Measurements from ENCODE around the gene ZNF281. TPM values are rescaled to one million over a fixed set of nuclear protein-coding genes. Genes with fewer than 3 reads are reported as not detected.
"Not testable (repeated sequence)": the region's sequence is repeated elsewhere in the genome, so short reads cannot be mapped to it uniquely, and the experiment has no call there.

Gene ZNF281
- total RNA-seq, 1 donor from 2014 or later = 16.2 TPM

DNA sequence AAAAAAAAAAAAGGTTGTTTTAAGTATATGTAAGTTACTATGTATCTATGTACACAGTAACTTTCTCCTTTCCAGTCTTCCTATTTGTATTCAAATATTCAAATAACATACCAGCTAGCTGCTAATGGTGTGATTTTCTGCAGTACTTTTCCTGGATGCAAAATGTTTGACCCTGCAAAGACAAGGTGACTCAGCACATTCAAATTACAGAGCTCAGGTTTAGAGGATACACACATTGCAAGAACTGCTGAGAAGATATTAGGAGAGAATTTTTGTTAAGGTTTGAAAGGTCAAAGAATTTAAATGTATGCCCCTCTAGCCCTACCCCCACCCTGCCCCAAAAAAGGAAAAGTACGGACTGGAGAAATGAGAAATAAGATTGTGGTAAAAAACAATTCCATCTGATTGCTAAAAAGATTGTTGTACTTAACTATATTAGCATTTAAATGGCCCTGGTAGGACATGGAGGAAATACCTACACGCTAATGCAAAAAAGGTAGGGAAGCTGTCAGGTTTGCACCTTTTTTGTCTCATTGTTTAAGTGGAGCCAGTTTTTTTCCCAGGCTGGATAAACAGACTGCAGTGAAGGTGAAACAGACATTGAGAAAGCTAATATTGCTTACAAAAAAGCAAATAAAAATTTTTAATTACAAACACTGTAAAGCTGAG lies 45.6 kb downstream of the ZNF281 start:
- peak; percentile 16 to 35 for DNase-seq (ENCODE audit: low read depth in 2 of 2)

DNA sequence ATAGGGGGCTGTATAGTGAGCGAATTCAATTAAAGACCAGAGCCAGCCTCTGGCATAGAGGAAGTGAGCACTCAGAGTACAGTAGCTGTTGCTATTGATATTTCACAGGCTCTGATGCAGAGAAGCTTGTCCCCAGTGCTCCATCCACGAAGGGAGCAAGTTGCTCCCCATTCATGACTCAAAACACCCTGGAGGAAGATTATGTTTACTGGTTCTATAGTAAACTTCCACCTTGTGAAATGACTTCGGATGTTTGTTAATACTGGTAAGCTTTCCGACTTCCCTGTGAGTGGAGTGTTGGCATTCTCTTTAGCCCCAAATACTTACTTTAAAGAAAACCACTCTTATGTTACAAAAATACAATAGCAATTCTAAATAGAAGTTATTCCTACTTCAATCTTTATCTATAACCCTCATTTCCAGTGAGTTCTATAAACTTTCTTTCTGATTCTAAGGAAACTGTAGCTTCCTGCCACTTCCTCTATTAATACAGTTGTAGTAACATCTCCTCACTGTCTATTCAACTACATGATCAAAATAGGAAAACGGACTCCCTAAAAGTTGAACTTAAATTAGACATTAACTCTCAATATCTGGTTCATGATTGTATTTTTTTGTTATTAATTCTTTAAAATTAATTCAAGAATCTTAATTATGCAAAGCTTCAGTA lies 46.4 kb downstream of the ZNF281 start:
- DNase-seq (ENCODE audit: low read depth in 2 of 2) = no peak

DNA sequence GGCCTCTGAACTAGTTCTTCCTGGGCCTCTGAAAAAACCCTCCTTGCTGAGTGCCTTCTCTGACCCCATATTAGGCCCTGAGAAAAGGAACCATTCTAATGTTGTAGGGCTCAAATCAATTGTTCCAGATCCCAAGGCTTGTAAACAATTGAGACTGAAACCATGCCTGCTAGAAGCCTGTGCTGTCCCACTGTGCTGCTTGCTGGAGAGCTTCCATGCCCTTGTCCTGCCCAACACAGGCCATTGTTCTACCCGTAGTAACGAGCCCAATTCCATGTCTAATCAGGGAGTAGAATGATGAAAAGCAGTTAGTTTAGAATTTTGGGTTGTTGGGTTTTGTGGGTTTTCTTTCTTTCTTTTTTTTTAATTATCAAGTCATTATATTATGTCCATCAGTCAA lies 47.4 kb downstream of the ZNF281 start:
- no peak for DNase-seq (ENCODE audit: low read depth in 2 of 2)

DNA sequence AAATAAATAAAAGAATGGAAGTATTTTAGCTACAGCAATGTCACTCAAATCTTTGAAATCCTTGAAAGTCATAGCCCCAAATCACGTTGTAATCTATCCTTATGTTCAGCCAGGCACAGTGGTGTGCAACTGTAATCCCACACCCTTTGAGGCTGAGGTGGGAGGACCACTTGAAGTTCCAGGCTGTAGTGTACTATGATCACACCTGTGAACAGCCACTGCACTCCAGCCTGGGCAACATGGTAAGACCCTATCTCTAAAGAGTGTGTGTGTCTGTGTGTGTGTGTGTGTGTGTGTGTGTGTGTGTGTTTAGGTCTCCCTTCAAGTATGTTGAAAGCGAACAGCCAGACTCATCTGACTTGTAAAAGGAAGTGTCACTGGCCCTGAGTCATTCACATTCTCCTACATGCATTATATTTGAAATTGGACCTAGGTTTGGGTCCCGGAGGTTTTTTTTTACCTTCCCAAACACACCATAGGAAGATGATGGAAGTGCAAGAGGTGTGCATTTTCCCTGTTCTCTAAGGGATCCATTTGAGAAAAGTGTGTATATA lies 50.1 kb downstream of the ZNF281 start:
- DNase-seq (ENCODE audit: low read depth in 2 of 2) = peak in 1 of 2 donors; percentile 31

DNA sequence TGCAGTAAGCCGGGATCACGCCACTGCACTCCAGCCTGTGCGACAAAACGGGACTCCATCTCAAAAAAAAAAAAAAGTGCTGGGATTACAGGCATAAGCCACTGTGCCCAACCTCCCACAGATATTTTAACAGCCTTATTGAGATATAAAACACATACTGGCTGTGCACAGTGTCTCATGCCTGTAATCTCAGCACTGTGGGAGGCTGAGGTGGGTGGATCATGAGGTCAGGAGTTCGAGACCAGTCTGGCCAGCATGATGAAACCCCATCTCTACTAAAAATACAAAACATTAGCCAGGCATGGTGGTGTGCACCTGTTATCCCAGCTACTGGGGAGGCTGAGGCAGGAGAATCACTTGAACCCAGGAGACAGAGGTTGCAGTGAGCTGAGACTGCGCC lies 51.9 kb downstream of the ZNF281 start:
- not testable (repeated sequence) for DNase-seq (ENCODE audit: low read depth in 2 of 2)

DNA sequence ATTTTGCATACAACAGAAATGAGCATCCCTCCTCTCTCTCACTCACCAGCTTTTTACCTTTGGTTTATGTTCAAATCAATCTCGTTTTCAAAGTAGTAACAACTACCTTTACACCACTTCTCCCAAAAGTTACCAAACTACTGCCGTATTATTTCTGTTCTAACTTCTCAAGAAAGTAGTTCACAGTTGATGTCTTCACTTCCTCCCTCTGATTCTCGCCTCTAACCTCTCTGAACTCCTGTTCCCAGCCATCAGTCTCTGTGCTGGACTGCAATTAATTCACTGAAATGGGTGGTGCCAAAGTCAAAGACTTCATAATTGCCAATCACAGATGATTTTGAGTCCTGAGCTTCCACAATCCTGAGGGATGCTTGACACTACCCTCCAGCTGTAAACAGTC lies 54.0 kb downstream of the ZNF281 start:
- DNase-seq (ENCODE audit: low read depth in 2 of 2) = no peak

Other genes with a start within 250 kb of the ZNF281 start
- 2.1 and 7.4 TPM in 2 replicates for gene KIF14, start 210.7 kb upstream of the ZNF281 start, total RNA-seq

All from dermis microvascular lymphatic vessel endothelial cell (primary cell).